ENCODE results near the gene MLKL.

DNA sequence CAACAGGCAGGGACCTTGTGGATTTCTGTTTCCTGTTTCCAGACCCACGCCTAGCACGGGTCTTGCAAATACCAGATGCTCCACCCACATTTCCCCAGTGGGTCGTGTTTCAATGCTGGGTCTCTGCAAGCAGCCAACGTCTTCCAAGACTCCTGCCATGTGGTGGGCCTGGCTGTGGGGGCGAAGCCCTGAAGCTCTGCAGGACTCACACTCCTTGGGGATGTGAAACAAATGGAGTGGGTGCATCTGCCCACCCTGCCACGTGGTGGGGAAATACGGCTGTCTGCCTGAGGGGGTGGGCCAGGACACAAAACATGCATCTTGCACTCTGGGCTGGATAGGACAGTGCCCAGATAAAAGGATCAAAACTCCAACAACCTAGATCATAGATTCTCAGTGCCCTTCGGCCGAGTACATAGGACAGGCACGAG is 41.4 kb upstream of the MLKL start:
- TF ChIP-seq, protein P1, sequence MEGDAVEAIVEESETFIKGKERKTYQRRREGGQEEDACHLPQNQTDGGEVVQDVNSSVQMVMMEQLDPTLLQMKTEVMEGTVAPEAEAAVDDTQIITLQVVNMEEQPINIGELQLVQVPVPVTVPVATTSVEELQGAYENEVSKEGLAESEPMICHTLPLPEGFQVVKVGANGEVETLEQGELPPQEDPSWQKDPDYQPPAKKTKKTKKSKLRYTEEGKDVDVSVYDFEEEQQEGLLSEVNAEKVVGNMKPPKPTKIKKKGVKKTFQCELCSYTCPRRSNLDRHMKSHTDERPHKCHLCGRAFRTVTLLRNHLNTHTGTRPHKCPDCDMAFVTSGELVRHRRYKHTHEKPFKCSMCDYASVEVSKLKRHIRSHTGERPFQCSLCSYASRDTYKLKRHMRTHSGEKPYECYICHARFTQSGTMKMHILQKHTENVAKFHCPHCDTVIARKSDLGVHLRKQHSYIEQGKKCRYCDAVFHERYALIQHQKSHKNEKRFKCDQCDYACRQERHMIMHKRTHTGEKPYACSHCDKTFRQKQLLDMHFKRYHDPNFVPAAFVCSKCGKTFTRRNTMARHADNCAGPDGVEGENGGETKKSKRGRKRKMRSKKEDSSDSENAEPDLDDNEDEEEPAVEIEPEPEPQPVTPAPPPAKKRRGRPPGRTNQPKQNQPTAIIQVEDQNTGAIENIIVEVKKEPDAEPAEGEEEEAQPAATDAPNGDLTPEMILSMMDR (IDR thresholded peaks at IDR 0.05; ENCODE audit: low read depth, low read length) = no peak
- no peak for TF ChIP-seq MYC (IDR thresholded peaks at IDR 0.05; ENCODE audit: low read depth, low read length)

All from NB4 (cell line).